K562 (cell line): ENCODE results near the gene TAF9B. TPM values are rescaled to one million over a fixed set of nuclear protein-coding genes. Genes with fewer than 3 reads are reported as not detected.

ENCODE experiments used
- CBX5 ChIP-seq: IDR thresholded peaks from 2 replicates; pipeline ENCODE4 v1.6.1; 2014; ENCODE audit warnings: low read depth, borderline replicate concordance
- CTBP1 ChIP-seq: fragments of 450-650 bp; IDR thresholded peaks from 2 replicates; pipeline ENCODE4 v1.6.1; 2016; ENCODE audit warnings: borderline replicate concordance
- HMGN3 ChIP-seq: IDR thresholded peaks from 2 replicates; pipeline ENCODE4 v1.6.1; 2011; ENCODE audit warnings: borderline replicate concordance, low read depth, mild to moderate bottlenecking, mixed read lengths, low read length; ENCODE audit not compliant: insufficient read length; ENCODE audit errors: extremely low read depth
- MBD2 ChIP-seq: sonication (generic); IDR thresholded peaks from 2 replicates; pipeline ENCODE4 v1.6.1; 2016; ENCODE audit warnings: low read depth, borderline replicate concordance
- MTA2 ChIP-seq: fragments of 450-650 bp; IDR thresholded peaks from 2 replicates; pipeline ENCODE4 v1.6.1; 2016; ENCODE audit warnings: low read depth
- NRF1 ChIP-seq, 2 experiments: fragments of 450-650 bp; IDR thresholded peaks in 1 of 2; conservative IDR thresholded peaks in 1 of 2; 2 replicates each; pipeline ENCODE4 v1.6.1; 2014; ENCODE audit warnings: mild to moderate bottlenecking in 2 of 2
- RCOR1 ChIP-seq, 2 experiments: IDR thresholded peaks; 2 replicates each; pipeline ENCODE4 v1.6.1; 2012; ENCODE audit warnings: low read depth in 2 of 2, low read length in 2 of 2, borderline replicate concordance in 1 of 2, improper control_type of control experiment in 1 of 2
- SRF ChIP-seq, 2 experiments: fragments of 250-450, 450-650 bp in 1 of 2; sonication (Bioruptor Pico) in 1 of 2; sonication (generic) in 1 of 2; formaldehyde crosslinking; IDR thresholded peaks; 2 replicates each; pipeline versions ENCODE4 v1.5.0 to v1.5.1; 2020 to 2022; ENCODE audit warnings: mild to moderate bottlenecking in 1 of 2, missing genetic modification reagents in 1 of 2
- TBP ChIP-seq: optimal IDR thresholded peaks from 2 replicates; pipeline ENCODE3; 2011; ENCODE audit warnings: low read depth, low read length, improper control_type of control experiment
- ZBTB8A ChIP-seq: fragments of 450-650 bp; IDR thresholded peaks from 2 replicates; pipeline ENCODE4 v1.6.1; 2018; ENCODE audit warnings: mild to moderate bottlenecking, moderate library complexity; ENCODE audit not compliant: partially characterized antibody
- ZEB2 ChIP-seq: fragments of 450-650 bp; IDR thresholded peaks from 2 replicates; pipeline ENCODE4 v1.6.1; 2016
- ZNF143 ChIP-seq: sonication (generic); formaldehyde crosslinking; IDR thresholded peaks from 2 replicates; pipeline ENCODE4 v1.9.0; 2022; ENCODE audit warnings: mild to moderate bottlenecking, missing genetic modification reagents
- ZNF274 ChIP-seq: IDR thresholded peaks from 2 replicates; pipeline ENCODE4 v1.6.1; 2011; ENCODE audit warnings: low read depth, mild to moderate bottlenecking, low read length, moderate library complexity, borderline replicate concordance
- polyA plus RNA-seq, 8 experiments: library from polyadenylated mRNA; depleted of rRNA in 4 of 8; stranded (reverse) in 5 of 8; unstranded in 3 of 8; fragments of >200 nt; fragmentation: Nextera tagmentation in 2 of 8; fragmentation: Illumina TruSeq in 1 of 8; extraction: Ambion mirVana in 2 of 8; extraction: Trizol in 1 of 8; gene quantifications; 2 replicates each; pipeline versions ENCODE4 v1.2.1 to v1.2.3, GENCODE V29; 2011 to 2014; ENCODE audit warnings: inconsistent platforms in 1 of 8, missing spikeins in 1 of 8
- total RNA-seq, 7 experiments: library from RNA; depleted of rRNA in 6 of 7; stranded (reverse); fragments of >200 nt in 6 of 7; fragmentation: Illumina TruSeq in 2 of 7; extraction: Trizol in 2 of 7; gene quantifications; 2 replicates each; pipeline versions ENCODE4 v1.2.1 to v1.2.3, GENCODE V29; 2011 to 2021; ENCODE audit warnings: low replicate concordance in 1 of 7
- TF ChIP-seq, protein P1 (sequence below): sonication (generic); formaldehyde crosslinking; IDR thresholded peaks from 2 replicates; pipeline ENCODE4 v1.8.0; 2022; ENCODE audit warnings: missing genetic modification reagents, mild to moderate bottlenecking, moderate library complexity, borderline replicate concordance

TAF9B gene
- total and polyA plus RNA-seq, 9 of the 15 experiments (the other 6 are each of a cell fraction or from before 2014, with no cell fraction given), result 10.9 to 42.1 (median 20.8) TPM

DNA sequence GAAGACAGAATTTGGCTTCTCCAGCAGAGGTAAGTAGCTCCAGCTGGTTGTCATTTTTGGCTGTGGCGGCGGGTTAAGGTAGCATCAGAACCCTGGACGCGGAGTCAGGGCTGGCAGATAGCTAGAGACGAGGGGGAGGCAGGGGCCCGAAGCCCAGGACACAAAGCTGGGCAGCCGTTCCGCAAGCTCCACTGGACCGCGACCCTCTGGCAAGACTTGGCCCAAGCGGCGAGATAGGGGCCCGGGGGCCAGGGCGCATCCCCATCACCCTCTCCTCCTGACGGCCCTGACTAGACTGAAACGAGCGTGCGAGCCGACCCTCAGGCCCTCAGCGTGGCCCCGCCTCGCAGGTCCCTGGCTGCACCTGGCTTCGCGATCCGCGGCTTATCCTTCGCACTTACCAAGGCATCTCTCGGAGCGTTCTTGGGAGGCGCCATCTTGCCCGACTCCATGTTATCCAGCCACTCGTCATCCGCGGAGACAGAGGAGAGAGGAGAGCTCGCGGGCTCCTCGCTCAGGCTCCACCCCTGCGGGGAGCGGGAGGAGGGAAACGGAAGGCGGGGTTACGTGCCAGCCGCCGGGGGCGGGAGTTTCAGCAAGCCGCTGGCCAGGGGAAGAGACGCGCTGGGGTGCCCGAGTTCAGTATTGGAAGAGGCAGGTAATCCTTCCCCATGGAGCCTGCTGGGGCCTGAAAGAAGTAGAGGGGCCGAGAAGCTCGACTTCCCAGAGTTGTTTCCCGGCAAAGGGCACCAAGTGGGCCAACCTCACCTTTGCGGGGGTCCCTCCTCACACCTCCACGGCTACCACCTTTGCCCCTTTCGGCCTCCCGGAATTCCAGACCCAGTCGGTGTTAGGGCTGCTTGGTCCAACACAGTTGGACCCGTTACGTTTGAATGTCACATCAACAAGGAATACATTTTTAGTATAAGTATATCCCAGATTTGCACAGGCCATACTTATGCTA, at the start of gene TAF9B (continued):
- TF ChIP-seq RCOR1 (IDR thresholded peaks at IDR 0.05; ENCODE audit: borderline replicate concordance in 1 of 2, low read depth in 2 of 2, low read length in 2 of 2), result 0 out of 4 replicates have a peak, but pooled peaks of 1 of the 2 experiments have one; percentile 2
- TF ChIP-seq ZNF274, result no peak
- TF ChIP-seq CBX5, result no peak
- peak; percentile 45; the same call in 1 of the 2 replicates for TF ChIP-seq CTBP1
- TF ChIP-seq TBP, result peak; percentile 68
- no peak for TF ChIP-seq ZBTB8A
- TF ChIP-seq ZNF143 (CRISPR knock-in tag), result no peak
- TF ChIP-seq MTA2, result no peak
- TF ChIP-seq SRF (CRISPR knock-in tag; IDR thresholded peaks at IDR 0.05), result no peak
- no peak for TF ChIP-seq ZEB2
- peak in 1 of 2 experiments; percentile 34; a peak in 1 of 4 replicates for TF ChIP-seq NRF1 (conservative IDR thresholded peaks at IDR 0.05 in 1 of 2, IDR thresholded peaks at IDR 0.05 in 1 of 2)
- TF ChIP-seq HMGN3, result peak; percentile 26
- TF ChIP-seq, protein P1, sequence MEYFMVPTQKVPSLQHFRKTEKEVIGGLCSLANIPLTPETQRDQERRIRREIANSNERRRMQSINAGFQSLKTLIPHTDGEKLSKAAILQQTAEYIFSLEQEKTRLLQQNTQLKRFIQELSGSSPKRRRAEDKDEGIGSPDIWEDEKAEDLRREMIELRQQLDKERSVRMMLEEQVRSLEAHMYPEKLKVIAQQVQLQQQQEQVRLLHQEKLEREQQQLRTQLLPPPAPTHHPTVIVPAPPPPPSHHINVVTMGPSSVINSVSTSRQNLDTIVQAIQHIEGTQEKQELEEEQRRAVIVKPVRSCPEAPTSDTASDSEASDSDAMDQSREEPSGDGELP (CRISPR knock-in tag), result peak; percentile 58; the same call in 1 of the 2 replicates
- TF ChIP-seq MBD2, result peak; percentile 38; the same call in 1 of the 2 replicates
